Motor neuron (in vitro differentiated cells): ENCODE data around the gene SMG9. TPM values are rescaled to one million over a fixed set of nuclear protein-coding genes. Genes with fewer than 3 reads are reported as not detected.
A peak's percentile ranks its signal among the peaks of the same experiment; 100 is the strongest.

Source experiments
- ATAC-seq, 8 experiments: fragments of 200-7000 bp; cut with Tn5 transposase; replicated peaks in 6 of 8; 2 replicates each; pipeline ENCODE4 v1.8.0; 2021; ENCODE audit warnings: mild to moderate bottlenecking in 8 of 8, moderate library complexity in 8 of 8
- H3K27ac ChIP-seq, 2 donors: fragments of 250-450 bp; sonication (Bioruptor Pico); 2 replicates each; pipeline ENCODE4 v1.9.0; 2021; ENCODE audit warnings: antibody characterized with exemption in 2 of 2, mild to moderate bottlenecking in 2 of 2, moderate library complexity in 1 of 2
- H3K4me1 ChIP-seq, 2 donors: fragments of 250-450 bp; sonication (Bioruptor Pico); replicated peaks in 1 of 2; 2 replicates each; pipeline ENCODE4 v1.6.1; 2021; ENCODE audit warnings: antibody characterized with exemption in 2 of 2, mild to moderate bottlenecking in 2 of 2, moderate library complexity in 1 of 2
- H3K4me3 ChIP-seq, 5 donors: fragments of 250-450 bp; sonication (Bioruptor Pico); 2 replicates each; pipeline ENCODE4 v1.9.0; 2021; ENCODE audit warnings: antibody characterized with exemption in 5 of 5, mild to moderate bottlenecking in 5 of 5, moderate library complexity in 4 of 5
- WGBS, 10 experiments: fragments of 450-650 bp; shearing (Covaris generic); methylation state at CpG; one replicate each; pipeline ENCODE4 v1.0.0; 2022; 5-methylcytosine and 5-hydroxymethylcytosine counted together
- in situ Hi-C, 9 experiments: fragments of 400-800 bp; cut with MboI; loops; one replicate each; pipeline ENCODE4 v1.15.0; 2021; ENCODE audit warnings: low sequenced_read_pairs in 9 of 9, low pct_unique_long_range_greater_than_20kb in 2 of 9; ENCODE audit not compliant: unreplicated experiment in 9 of 9
- total RNA-seq, 8 experiments: library from RNA; unstranded; fragments of 300-600 nt; gene quantifications; 2 replicates each; pipeline versions ENCODE4 v1.2.3 to v1.2.4, GENCODE V29; 2022

SMG9 gene
- 10 to 100 TPM; 15.1 to 46.1 (median 25.0) TPM for total RNA-seq

GRCh38 chr19:43754503-43755255 is at the start of gene SMG9:
TSS of gene SMG9 (minus strand) at chr19:43754962. CDS start at chr19:43750741, 4,221 bp downstream.
- in situ Hi-C loops: no loop called here
- ATAC-seq: peak; percentile 54 to 92 (median 88)
- Histone ChIP-seq H3K4me1 (peaks cover 8 to 9% of the 10 kb centered on the region in 2 donors), H3K4me3 (peak within 1 kb of the TSS; percentile 60 to 94 (median 72)), H3K27ac (peak within 1 kb of the TSS; percentile 98 to 99)
- 0 to 4% (median 3%) methylated on average over 2 to 6 of the region's 79 CpGs; no CpG with 5 or more reads in 7 of the 10 experiments for WGBS, 10 experiments

GRCh38 chr19:43804432-43804831 is 49.7 kb upstream of the SMG9 start:
- in situ Hi-C loops: no loop called here
- 0 to 40% (median 4%) methylated on average over 1 to 2 of the region's 2 CpGs; no CpG with 5 or more reads in 4 of the 10 experiments for WGBS, 10 experiments
- ATAC-seq: peak in 2 of 8 experiments; percentile 10 to 61
- Histone ChIP-seq H3K4me3 (no peak overlapping the region), H3K27ac (no peak overlapping the region), H3K4me1 (no peaks in the 10 kb centered on the region)

GRCh38 chr19:43802216-43802951 is 47.6 kb upstream of the SMG9 start, which contains the start of gene LYPD5:
TSS of gene LYPD5 (minus strand) at chr19:43802447. CDS start at chr19:43802380, 67 bp downstream.
- Histone ChIP-seq H3K4me3 (no peak within 1 kb of the TSS), H3K4me1 (no peaks in the 10 kb centered on the region), H3K27ac (no peak within 1 kb of the TSS)
- ATAC-seq: no peak
- 6 to 67% (median 43%) methylated on average over 1 to 4 of the region's 12 CpGs; no CpG with 5 or more reads in 3 of the 10 experiments for WGBS, 10 experiments
- in situ Hi-C loops: no loop called here

GRCh38 chr19:43799502-43800142 is 44.9 kb upstream of the SMG9 start:
- in situ Hi-C loops: loop anchor here in 1 of 9 experiments (25.0 kb wide), 1 partner anchor 362 kb away; no protein-coding TSS in a partner anchor
- peak in 5 of 8 experiments; percentile 32 to 92 (median 58) for ATAC-seq
- WGBS, 10 experiments: 0 to 20% methylated on average over 1 of the region's 6 CpGs; no CpG with 5 or more reads in 8 of the 10 experiments
- no peak overlapping the region for H3K27ac ChIP-seq
- no peaks in the 10 kb centered on the region for H3K4me1 ChIP-seq
- H3K4me3 ChIP-seq: no peak overlapping the region

- no peak overlapping the region for H3K27ac ChIP-seq
- WGBS, 10 experiments: 0 to 68% (median 33%) methylated on average over 1 to 14 of the region's 70 CpGs; no CpG with 5 or more reads in 3 of the 10 experiments
These were observed 44.0 kb upstream of the SMG9 start for GRCh38 chr19:43798546-43799409.

GRCh38 chr19:43798026-43798545 is 43.3 kb upstream of the SMG9 start:
- H3K27ac ChIP-seq: no peak overlapping the region
- peak overlapping the region in 1 of 5 donors; percentile 8 for H3K4me3 ChIP-seq
- 40% methylated on average over 2 of the region's 5 CpGs; no CpG with 5 or more reads in 9 of the 10 experiments for WGBS, 10 experiments
- ATAC-seq: no peak
- H3K4me1 ChIP-seq: no peaks in the 10 kb centered on the region
- in situ Hi-C loops: loop anchor here in 1 of 9 experiments (25.0 kb wide), 1 partner anchor 361 kb away; no protein-coding TSS in a partner anchor

More at GRCh38 chr19:43798546-43799409, 44.0 kb upstream of the SMG9 start:
- peak; percentile 11 to 80 (median 32) for ATAC-seq
- peak overlapping the region in 2 of 5 donors; percentile 8 to 11 for H3K4me3 ChIP-seq
- no peaks in the 10 kb centered on the region for H3K4me1 ChIP-seq
- in situ Hi-C loops: loop anchor here in 1 of 9 experiments (25.0 kb wide), 1 partner anchor 361 kb away; no protein-coding TSS in a partner anchor

GRCh38 chr19:43797556-43797955 is 42.8 kb upstream of the SMG9 start:
- no peak overlapping the region for H3K4me3 ChIP-seq
- in situ Hi-C loops: loop anchor here in 1 of 9 experiments (25.0 kb wide), 1 partner anchor 360 kb away; no protein-coding TSS in a partner anchor
- ATAC-seq: no peak
- H3K4me1 ChIP-seq: no peaks in the 10 kb centered on the region
- no peak overlapping the region for H3K27ac ChIP-seq
- 37 to 80% (median 60%) methylated on average over 1 to 4 of the region's 7 CpGs; no CpG with 5 or more reads in 5 of the 10 experiments for WGBS, 10 experiments

- no peaks in the 10 kb centered on the region for H3K4me1 ChIP-seq
- ATAC-seq: no peak
- in situ Hi-C loops: loop anchor here in 1 of 9 experiments (25.0 kb wide), 1 partner anchor 360 kb away; no protein-coding TSS in a partner anchor
- no peak overlapping the region for H3K27ac ChIP-seq
- 0 to 70% (median 20%) methylated on average over 1 to 5 of the region's 6 CpGs; no CpG with 5 or more reads in 2 of the 10 experiments for WGBS, 10 experiments
- H3K4me3 ChIP-seq: no peak overlapping the region
These were observed 42.4 kb upstream of the SMG9 start for GRCh38 chr19:43797118-43797517.

- no peak overlapping the region for H3K27ac ChIP-seq
- H3K4me1 ChIP-seq: no peaks in the 10 kb centered on the region
- ATAC-seq: no peak
- in situ Hi-C loops: loop anchor here in 1 of 9 experiments (25.0 kb wide), 1 partner anchor 353 kb away; no protein-coding TSS in a partner anchor
- WGBS, 10 experiments: 0 to 50% (median 17%) methylated on average over 1 to 2 of the region's 3 CpGs; no CpG with 5 or more reads in 3 of the 10 experiments
- no peak overlapping the region for H3K4me3 ChIP-seq
These were observed 35.8 kb upstream of the SMG9 start for GRCh38 chr19:43790587-43790986.

GRCh38 chr19:43789029-43789428 is 34.3 kb upstream of the SMG9 start:
- in situ Hi-C loops: loop anchor here in 1 of 9 experiments (25.0 kb wide), 1 partner anchor 352 kb away; no protein-coding TSS in a partner anchor
- no peak overlapping the region for H3K27ac ChIP-seq
- H3K4me1 ChIP-seq: no peaks in the 10 kb centered on the region
- H3K4me3 ChIP-seq: no peak overlapping the region
- 0 to 50% (median 0%) methylated on average over 1 to 3 of the region's 3 CpGs; no CpG with 5 or more reads in 1 of the 10 experiments for WGBS, 10 experiments
- peak in 3 of 8 experiments; percentile 15 to 44 (median 22) for ATAC-seq

- Histone ChIP-seq H3K4me1 (no peaks in the 10 kb centered on the region), H3K4me3 (no peak overlapping the region), H3K27ac (no peak overlapping the region)
- 0 to 50% (median 20%) methylated on average over 1 of the region's 1 CpG; no CpG with 5 or more reads in 5 of the 10 experiments for WGBS, 10 experiments
- no peak for ATAC-seq
- in situ Hi-C loops: loop anchor here in 1 of 9 experiments (25.0 kb wide), 1 partner anchor 349 kb away; no protein-coding TSS in a partner anchor
These were observed 31.9 kb upstream of the SMG9 start for GRCh38 chr19:43786665-43787064.
